Activated CD4-positive, alpha-beta T cell treated with anti-CD3 and anti-CD28 coated beads, Interleukin-2, amount 50 U/mL, for 4 hours (primary cell): ENCODE results near the gene EIF5A2.
"Not testable (repeated sequence)": the region's sequence is repeated elsewhere in the genome, so short reads cannot be mapped to it uniquely, and the experiment has no call there.

Source experiments
- DNase-seq, 2 experiments: peaks; one replicate each; pipeline ENCODE4 v3.0.0-alpha.2; 2020

The EIF5A2 gene

GRCh38 chr3:170896333-170896732 is 12.1 kb downstream of the EIF5A2 start:
- not testable (repeated sequence) for DNase-seq

- no peak for DNase-seq
Measured at GRCh38 chr3:170893895-170894294, 14.5 kb downstream of the EIF5A2 start.

GRCh38 chr3:170889630-170890029 is 18.8 kb downstream of the EIF5A2 start:
- no peak for DNase-seq

- DNase-seq: no peak
Measured at GRCh38 chr3:170889132-170889531, 19.3 kb downstream of the EIF5A2 start.

- not testable (repeated sequence) for DNase-seq
Measured at GRCh38 chr3:170884109-170884930, 24.1 kb downstream of the EIF5A2 start.

GRCh38 chr3:170878688-170879087 is 29.7 kb downstream of the EIF5A2 start:
- DNase-seq: not testable (repeated sequence)

- not testable (repeated sequence) for DNase-seq
Measured at GRCh38 chr3:170877311-170877710, 31.1 kb downstream of the EIF5A2 start.

GRCh38 chr3:170876537-170876936 is 31.9 kb downstream of the EIF5A2 start:
- DNase-seq: no peak

- peak; percentile 90 for DNase-seq
Measured at GRCh38 chr3:170869645-170870593, 38.5 kb downstream of the EIF5A2 start, which contains the start of gene RPL22L1. Gene RPL22L1, minus strand, starts transcription at chr3:170870195. Its CDS starts 28 bp downstream, at chr3:170870167.

GRCh38 chr3:170869239-170869590 is 39.2 kb downstream of the EIF5A2 start:
- no peak for DNase-seq

GRCh38 chr3:170868577-170869238 is 39.7 kb downstream of the EIF5A2 start:
- DNase-seq: no peak

- DNase-seq: no peak
Measured at GRCh38 chr3:170867143-170867937, 41.1 kb downstream of the EIF5A2 start.

GRCh38 chr3:170866499-170866898 is 41.9 kb downstream of the EIF5A2 start:
- no peak for DNase-seq

GRCh38 chr3:170865209-170866094 is 43.0 kb downstream of the EIF5A2 start:
- no peak for DNase-seq

GRCh38 chr3:170864525-170865208 is 43.8 kb downstream of the EIF5A2 start:
- DNase-seq: no peak

GRCh38 chr3:170863816-170864215 is 44.6 kb downstream of the EIF5A2 start:
- DNase-seq: no peak

GRCh38 chr3:170862618-170863374 is 45.6 kb downstream of the EIF5A2 start:
- DNase-seq: no peak

- DNase-seq: no peak
Measured at GRCh38 chr3:170858599-170858998, 49.8 kb downstream of the EIF5A2 start.

GRCh38 chr3:170852324-170852723 is 56.1 kb downstream of the EIF5A2 start:
- no peak for DNase-seq
